Vagina (tissue), 2 donors: ENCODE data around the gene TPSB2.
"Not testable (repeated sequence)": the region's sequence is repeated elsewhere in the genome, so short reads cannot be mapped to it uniquely, and the experiment has no call there.

Source experiments
- CTCF ChIP-seq, 3 experiments: fragments of 450-650 bp in 2 of 3; fragments of 200-600 bp in 1 of 3; sonication (generic) in 1 of 3; IDR thresholded peaks; one replicate each; pipeline ENCODE4 v1.5.1; 2017 to 2019; ENCODE audit warnings: antibody characterized with exemption in 3 of 3, mild to moderate bottlenecking in 2 of 3, moderate library complexity in 2 of 3
- POLR2AphosphoS5 ChIP-seq, 2 donors: sonication (generic); formaldehyde crosslinking; IDR thresholded peaks; one replicate each; pipeline ENCODE4 v1.9.0; 2017; ENCODE audit warnings: antibody characterized with exemption in 2 of 2, mild to moderate bottlenecking in 2 of 2, low read depth in 1 of 2; ENCODE audit not compliant: insufficient read depth in 1 of 2

GRCh38 chr16:1230084-1230470 is at the start of gene TPSB2:
- TF ChIP-seq CTCF (IDR thresholded peaks at IDR 0.05); POLR2AphosphoS5 (IDR thresholded peaks at IDR 0.05; ENCODE audit: insufficient read depth in 1 of 2, low read depth in 1 of 2): not testable (repeated sequence)
